CD4-positive, alpha-beta T cell treated with Interleukin-17A for 1 hour (primary cell): ENCODE data around the gene LPP.

Experiments
- DNase-seq: peaks from one replicate; pipeline ENCODE4 v3.0.0-alpha.2; 2020

The LPP gene

GRCh38 chr3:188223936-188224335 lies 70.0 kb downstream of the LPP start:
- DNase-seq: no peak

- DNase-seq: no peak
Observed at GRCh38 chr3:188227442-188227841, 73.5 kb downstream of the LPP start.

GRCh38 chr3:188229177-188229576 lies 75.2 kb downstream of the LPP start:
- no peak for DNase-seq

GRCh38 chr3:188229726-188230125 lies 75.8 kb downstream of the LPP start:
- no peak for DNase-seq

- DNase-seq: no peak
Observed at GRCh38 chr3:188230962-188231361, 77.0 kb downstream of the LPP start.

- DNase-seq: no peak
Observed at GRCh38 chr3:188231456-188231855, 77.5 kb downstream of the LPP start.

GRCh38 chr3:188232656-188233055 lies 78.7 kb downstream of the LPP start:
- no peak for DNase-seq

- no peak for DNase-seq
Observed at GRCh38 chr3:188233320-188233719, 79.4 kb downstream of the LPP start.

GRCh38 chr3:188234132-188234531 lies 80.2 kb downstream of the LPP start:
- no peak for DNase-seq

- DNase-seq: no peak
Observed at GRCh38 chr3:188236271-188236670, 82.3 kb downstream of the LPP start.

- no peak for DNase-seq
Observed at GRCh38 chr3:188239035-188239434, 85.1 kb downstream of the LPP start.

GRCh38 chr3:188239577-188239976 lies 85.6 kb downstream of the LPP start:
- DNase-seq: no peak

- DNase-seq: no peak
Observed at GRCh38 chr3:188240189-188240981, 86.4 kb downstream of the LPP start.

GRCh38 chr3:188241072-188241471 lies 87.1 kb downstream of the LPP start:
- no peak for DNase-seq

- DNase-seq: no peak
Observed at GRCh38 chr3:188241883-188242282, 87.9 kb downstream of the LPP start.

- DNase-seq: no peak
Observed at GRCh38 chr3:188242436-188243123, 88.6 kb downstream of the LPP start.

- no peak for DNase-seq
Observed at GRCh38 chr3:188243124-188243795, 89.3 kb downstream of the LPP start.

- DNase-seq: no peak
Observed at GRCh38 chr3:188244395-188244861, 90.5 kb downstream of the LPP start.

- DNase-seq: no peak
Observed at GRCh38 chr3:188246905-188247304, 92.9 kb downstream of the LPP start.

- DNase-seq: no peak
Observed at GRCh38 chr3:188248036-188248561, 94.1 kb downstream of the LPP start.

- DNase-seq: no peak
Observed at GRCh38 chr3:188253123-188253793, 99.3 kb downstream of the LPP start.

- no peak for DNase-seq
Observed at GRCh38 chr3:188253800-188254452, 100.0 kb downstream of the LPP start.
